ENCODE data around the gene ABCA6.

DNA sequence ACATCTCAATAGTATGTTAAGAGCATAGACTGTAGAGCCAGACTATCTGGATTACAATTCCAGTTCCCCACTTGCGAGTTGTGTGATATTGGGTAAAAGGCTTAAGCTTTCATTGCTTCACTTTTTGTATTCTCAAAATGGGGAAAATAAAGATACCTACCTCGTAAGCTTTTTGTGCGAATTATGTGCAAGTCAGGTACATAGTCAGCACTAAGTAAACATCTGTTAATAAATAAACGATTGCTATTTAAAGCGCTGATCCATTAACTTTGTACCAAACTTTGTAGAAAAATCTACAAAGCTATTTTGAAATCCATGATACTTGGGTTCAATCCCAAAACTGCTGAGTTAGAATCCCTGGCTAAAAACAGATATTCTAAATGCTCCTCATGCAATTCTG lies 19.6 kb downstream of the ABCA6 start:
- TF ChIP-seq, protein P1, sequence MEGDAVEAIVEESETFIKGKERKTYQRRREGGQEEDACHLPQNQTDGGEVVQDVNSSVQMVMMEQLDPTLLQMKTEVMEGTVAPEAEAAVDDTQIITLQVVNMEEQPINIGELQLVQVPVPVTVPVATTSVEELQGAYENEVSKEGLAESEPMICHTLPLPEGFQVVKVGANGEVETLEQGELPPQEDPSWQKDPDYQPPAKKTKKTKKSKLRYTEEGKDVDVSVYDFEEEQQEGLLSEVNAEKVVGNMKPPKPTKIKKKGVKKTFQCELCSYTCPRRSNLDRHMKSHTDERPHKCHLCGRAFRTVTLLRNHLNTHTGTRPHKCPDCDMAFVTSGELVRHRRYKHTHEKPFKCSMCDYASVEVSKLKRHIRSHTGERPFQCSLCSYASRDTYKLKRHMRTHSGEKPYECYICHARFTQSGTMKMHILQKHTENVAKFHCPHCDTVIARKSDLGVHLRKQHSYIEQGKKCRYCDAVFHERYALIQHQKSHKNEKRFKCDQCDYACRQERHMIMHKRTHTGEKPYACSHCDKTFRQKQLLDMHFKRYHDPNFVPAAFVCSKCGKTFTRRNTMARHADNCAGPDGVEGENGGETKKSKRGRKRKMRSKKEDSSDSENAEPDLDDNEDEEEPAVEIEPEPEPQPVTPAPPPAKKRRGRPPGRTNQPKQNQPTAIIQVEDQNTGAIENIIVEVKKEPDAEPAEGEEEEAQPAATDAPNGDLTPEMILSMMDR (optimal IDR thresholded peaks at IDR 0.05 in 1 of 3, IDR thresholded peaks at IDR 0.05 in 1 of 3, conservative IDR thresholded peaks at IDR 0.05 in 1 of 3; ENCODE audit: extremely low read depth in 1 of 3, insufficient read depth in 2 of 3, low read length in 3 of 3) = no peak
- no peak for TF ChIP-seq EZH2 (IDR thresholded peaks at IDR 0.05; ENCODE audit: low read length)

Measured in keratinocyte (primary cell).